Measurements from ENCODE around the gene TRIM51.

GRCh38 chr11:55936300-55936699 is 53.2 kb downstream of the TRIM51 start, which contains the start of gene OR5I1:
- TF ChIP-seq CTCF (IDR thresholded peaks at IDR 0.05) (no peak), POLR2A (IDR thresholded peaks at IDR 0.05) (no peak)

Measured in lower leg skin (tissue), 3 donors.